ENCODE measurements around the gene MYNN. TPM values are rescaled to one million over a fixed set of nuclear protein-coding genes. Genes with fewer than 3 reads are reported as not detected.
A peak's percentile ranks its signal among the peaks of the same experiment; 100 is the strongest.

MYNN gene
- total RNA-seq, 2 donors from 2014 or later = 15.1 to 16.2 TPM

DNA sequence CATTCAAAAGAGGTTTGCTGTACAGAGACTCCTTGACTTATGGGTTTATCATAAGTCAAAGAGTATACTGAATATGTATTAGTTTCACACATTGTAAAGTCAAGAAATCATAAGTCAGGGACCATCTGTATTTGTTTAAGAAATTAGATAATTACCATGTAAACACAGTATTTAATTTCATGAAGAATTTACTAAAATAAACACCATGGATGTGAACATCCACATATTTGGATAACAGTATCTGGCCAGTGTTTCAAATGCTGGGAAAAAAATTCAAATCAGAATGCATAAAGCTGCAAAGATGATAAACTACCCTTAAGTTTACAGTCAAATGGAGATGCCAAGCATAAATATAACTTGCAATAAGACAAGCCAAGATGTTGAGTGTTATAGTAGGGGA lies 17.0 kb downstream of the MYNN start:
- no peak overlapping the region for H3K27ac Mint-ChIP-seq
- H3K27me3 Mint-ChIP-seq (ENCODE audit: low read depth) = no peaks in the 10 kb centered on the region
- ATAC-seq (replicated peaks in 1 of 2) = no peak
- H3K4me1 Mint-ChIP-seq (ENCODE audit: low read depth) = peaks cover 28% of the 10 kb centered on the region
- H3K9me3 Mint-ChIP-seq = no peaks in the 10 kb centered on the region
- no peak overlapping the region for H3K4me3 Mint-ChIP-seq
- peaks cover 0 to 21% of the 10 kb centered on the region in 2 donors for H3K36me3 Mint-ChIP-seq (ENCODE audit: insufficient read depth in 2 of 2)
- no peak for DNase-seq

DNA sequence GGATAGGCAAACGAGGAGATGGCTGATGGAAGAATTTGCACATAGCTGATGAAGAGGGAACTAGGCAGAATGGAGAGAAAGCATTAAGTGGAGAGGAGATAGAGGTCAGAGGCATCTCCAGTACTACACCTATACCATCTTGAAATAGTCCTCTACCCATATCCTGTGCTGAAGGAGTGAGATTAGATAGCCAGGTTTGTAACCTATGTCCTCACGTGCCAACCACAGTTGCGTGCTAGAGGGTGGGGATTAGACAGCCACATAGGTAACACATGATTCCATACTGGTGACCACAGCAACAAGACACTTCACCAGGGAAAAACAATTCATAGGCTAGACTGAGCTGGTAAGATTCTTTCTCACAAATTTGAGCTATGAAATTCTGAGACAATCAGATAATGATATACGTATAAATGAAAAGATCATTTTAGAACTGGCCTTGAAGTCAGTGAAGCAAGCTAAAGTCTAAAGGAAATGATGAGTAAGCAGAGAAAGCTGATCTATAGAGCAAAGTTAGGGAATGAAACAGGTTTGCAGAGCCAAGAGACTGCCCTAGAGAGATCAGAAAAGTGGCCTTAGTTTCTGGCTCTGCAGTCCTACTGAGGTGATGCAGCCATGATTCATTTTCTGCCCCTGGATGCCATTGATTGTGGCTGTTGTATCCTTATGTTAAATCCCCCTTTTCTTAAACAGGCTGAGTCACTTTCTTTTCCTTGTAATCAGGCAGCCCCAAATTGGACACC lies 17.7 kb downstream of the MYNN start:
- peaks cover 22% of the 10 kb centered on the region for H3K4me1 Mint-ChIP-seq (ENCODE audit: low read depth)
- no peak for DNase-seq
- H3K9me3 Mint-ChIP-seq = no peaks in the 10 kb centered on the region
- H3K36me3 Mint-ChIP-seq (ENCODE audit: insufficient read depth in 2 of 2) = peaks cover 0 to 17% of the 10 kb centered on the region in 2 donors
- no peaks in the 10 kb centered on the region for H3K27me3 Mint-ChIP-seq (ENCODE audit: low read depth)
- no peak overlapping the region for H3K4me3 Mint-ChIP-seq
- ATAC-seq (replicated peaks in 1 of 2) = no peak
- no peak overlapping the region for H3K27ac Mint-ChIP-seq

DNA sequence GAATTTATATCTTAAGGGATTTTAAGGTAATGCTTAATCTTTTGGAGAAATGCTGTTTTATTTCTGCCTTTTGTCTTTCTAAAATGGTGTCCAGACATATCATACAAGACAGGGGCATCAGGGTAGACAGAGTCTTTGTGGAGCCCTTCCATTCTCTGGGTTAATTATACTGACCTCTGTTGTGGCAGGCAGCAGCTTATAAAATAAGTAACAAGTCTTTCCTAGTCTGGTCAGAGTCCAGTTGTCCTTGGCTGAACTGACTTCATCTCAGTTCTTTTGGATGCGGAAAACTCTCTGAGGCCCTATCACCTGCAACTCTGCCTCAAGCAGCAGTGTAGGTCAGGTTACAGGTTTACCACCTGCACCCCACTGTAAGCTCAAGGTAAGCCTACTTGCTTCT lies 19.2 kb downstream of the MYNN start:
- ATAC-seq (replicated peaks in 1 of 2) (no peak), DNase-seq (no peak)
- peaks cover 0 to 10% of the 10 kb centered on the region in 2 donors for H3K36me3 Mint-ChIP-seq (ENCODE audit: insufficient read depth in 2 of 2)
- peaks cover 16% of the 10 kb centered on the region for H3K4me1 Mint-ChIP-seq (ENCODE audit: low read depth)
- H3K4me3 Mint-ChIP-seq = no peak overlapping the region
- no peak overlapping the region for H3K27ac Mint-ChIP-seq
- no peaks in the 10 kb centered on the region for H3K9me3 Mint-ChIP-seq
- H3K27me3 Mint-ChIP-seq (ENCODE audit: low read depth) = no peaks in the 10 kb centered on the region

DNA sequence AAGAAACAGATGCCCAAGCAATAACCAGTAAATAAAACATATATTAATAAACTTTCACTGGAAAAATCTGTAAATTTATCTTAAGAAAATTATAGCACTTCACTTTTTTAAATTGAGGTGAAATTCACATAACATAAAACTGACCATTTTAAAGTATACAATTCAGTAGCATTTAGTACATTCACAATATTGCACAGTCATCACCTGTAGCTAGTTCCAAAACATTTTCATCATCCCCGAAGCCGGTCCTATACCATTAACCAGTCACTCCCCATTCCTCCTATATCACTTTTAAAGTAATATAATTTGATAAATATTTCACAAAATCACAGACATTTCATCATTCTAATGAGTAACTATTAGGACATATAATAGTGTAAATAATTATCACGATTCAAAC lies 31.5 kb downstream of the MYNN start:
- no peaks in the 10 kb centered on the region for H3K27me3 Mint-ChIP-seq (ENCODE audit: low read depth)
- no peaks in the 10 kb centered on the region for H3K9me3 Mint-ChIP-seq
- H3K27ac Mint-ChIP-seq = no peak overlapping the region
- no peak for DNase-seq
- peaks cover 0 to 4% of the 10 kb centered on the region in 2 donors for H3K36me3 Mint-ChIP-seq (ENCODE audit: insufficient read depth in 2 of 2)
- no peak overlapping the region for H3K4me3 Mint-ChIP-seq
- no peak for ATAC-seq (replicated peaks in 1 of 2)
- no peaks in the 10 kb centered on the region for H3K4me1 Mint-ChIP-seq (ENCODE audit: low read depth)

DNA sequence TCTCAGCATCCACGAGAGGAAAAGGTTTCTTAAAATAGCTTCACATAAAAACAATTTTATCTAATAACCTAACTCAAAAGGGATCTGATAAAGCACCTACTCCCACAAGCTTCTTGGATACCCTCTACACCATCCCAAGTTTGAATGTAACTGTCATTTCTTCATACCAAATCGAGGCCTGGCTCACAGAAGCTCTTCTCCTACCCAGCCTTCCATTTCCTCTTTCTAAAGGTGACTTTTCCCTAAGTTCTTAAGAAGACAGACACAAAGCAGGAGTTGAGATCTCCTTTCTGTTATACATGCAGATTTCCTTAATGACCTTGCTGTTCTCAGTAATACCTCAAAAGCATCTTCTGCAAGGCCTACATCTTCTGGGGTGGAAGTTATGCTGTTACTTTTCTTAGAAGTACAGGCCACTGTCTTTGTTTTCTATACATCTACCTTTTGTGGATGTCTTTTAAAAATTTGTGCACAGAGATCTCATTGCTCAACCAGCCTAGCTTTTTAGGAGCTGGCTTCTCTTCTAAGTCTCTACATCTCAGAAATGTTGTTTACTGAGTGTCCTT lies 36.1 kb downstream of the MYNN start:
- ATAC-seq (replicated peaks in 1 of 2) (no peak), DNase-seq (no peak)
- H3K27ac Mint-ChIP-seq = no peak overlapping the region
- H3K4me3 Mint-ChIP-seq = no peak overlapping the region
- H3K27me3 Mint-ChIP-seq (ENCODE audit: low read depth) = no peaks in the 10 kb centered on the region
- peaks cover 0 to 4% of the 10 kb centered on the region in 2 donors for H3K36me3 Mint-ChIP-seq (ENCODE audit: insufficient read depth in 2 of 2)
- H3K4me1 Mint-ChIP-seq (ENCODE audit: low read depth) = peaks cover 25% of the 10 kb centered on the region
- no peaks in the 10 kb centered on the region for H3K9me3 Mint-ChIP-seq

GRCh38 chr3:169811631-169812331 lies 38.6 kb downstream of the MYNN start:
- peak overlapping the region; percentile 90 to 91 for H3K4me3 Mint-ChIP-seq
- no peaks in the 10 kb centered on the region for H3K27me3 Mint-ChIP-seq (ENCODE audit: low read depth)
- H3K27ac Mint-ChIP-seq = peak overlapping the region; percentile 57
- ATAC-seq (replicated peaks in 1 of 2) (peak; percentile 20 to 28), DNase-seq (peak in 1 of 2 donors; percentile 12)
- H3K9me3 Mint-ChIP-seq = peaks cover 5 to 6% of the 10 kb centered on the region in 2 donors
- peaks cover 27% of the 10 kb centered on the region for H3K4me1 Mint-ChIP-seq (ENCODE audit: low read depth)
- peaks cover 6 to 10% of the 10 kb centered on the region in 2 donors for H3K36me3 Mint-ChIP-seq (ENCODE audit: insufficient read depth in 2 of 2)

DNA sequence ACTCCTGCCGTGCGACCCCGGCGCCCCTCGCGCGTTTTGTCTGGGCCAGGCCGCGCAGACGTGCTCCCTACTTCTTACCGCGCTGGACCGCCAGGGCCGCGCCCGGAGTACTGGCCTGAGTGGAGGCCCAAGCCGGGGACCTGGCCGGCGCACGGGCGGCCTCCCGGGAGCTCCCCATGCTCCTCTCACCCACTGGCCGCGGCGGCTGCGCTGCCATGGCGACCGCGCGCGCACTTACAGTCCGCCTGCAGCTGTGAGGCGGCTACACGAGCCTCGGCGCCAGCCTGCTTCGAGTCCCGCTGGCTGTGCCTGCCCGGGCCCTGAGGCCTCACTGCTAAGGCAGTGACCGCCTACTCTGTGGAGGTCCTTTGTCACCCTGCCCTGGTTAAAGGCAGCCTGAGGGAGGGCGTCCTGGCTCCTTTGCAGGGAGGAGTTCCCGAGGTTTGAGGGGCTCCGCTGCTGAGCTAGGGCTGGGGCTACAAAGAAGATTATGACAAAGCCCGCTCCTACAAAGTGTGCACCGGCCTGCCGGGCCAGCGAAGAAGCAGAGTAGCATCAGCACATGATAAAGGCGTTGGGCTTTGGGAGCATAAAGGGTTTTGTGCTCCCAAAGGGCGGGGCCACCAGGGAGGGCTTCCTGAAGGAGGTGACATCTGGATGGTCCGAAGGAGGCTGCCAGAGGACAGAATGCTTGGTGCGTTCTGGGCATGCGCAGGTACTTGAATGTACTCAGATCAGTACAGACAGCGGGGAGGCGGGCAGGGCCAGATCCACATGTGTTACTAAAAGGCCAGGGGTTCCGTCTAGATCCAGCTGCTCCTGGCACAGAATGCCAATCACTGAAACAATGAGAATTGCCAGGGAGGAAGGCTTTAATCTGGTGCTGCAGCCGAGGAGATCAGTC lies 39.4 kb downstream of the MYNN start, which contains the start of the genes LRRC34 and LRRIQ4:
Gene LRRC34, minus strand, starts transcription at position 573 of the 904 bp plus-strand sequence. Its CDS starts 356 bp downstream, at position 217.
Gene LRRIQ4, plus strand, starts transcription at position 539 of the 904 bp plus-strand sequence. CDS start 9,052 bp downstream, outside the sequence.
- Mint-ChIP-seq H3K4me3 (peak within 1 kb of the TSS; percentile 90 to 91), H3K27me3 (ENCODE audit: low read depth) (peaks cover 3% of the 10 kb centered on the region), H3K9me3 (peaks cover 5 to 6% of the 10 kb centered on the region in 2 donors), H3K36me3 (ENCODE audit: insufficient read depth in 2 of 2) (peaks cover 8 to 11% of the 10 kb centered on the region in 2 donors), H3K27ac (peak within 1 kb of the TSS; percentile 72), H3K4me1 (ENCODE audit: low read depth) (peaks cover 27% of the 10 kb centered on the region)
- DNase-seq = peak; percentile 77 to 84
- ATAC-seq (replicated peaks in 1 of 2) = peak; percentile 75

DNA sequence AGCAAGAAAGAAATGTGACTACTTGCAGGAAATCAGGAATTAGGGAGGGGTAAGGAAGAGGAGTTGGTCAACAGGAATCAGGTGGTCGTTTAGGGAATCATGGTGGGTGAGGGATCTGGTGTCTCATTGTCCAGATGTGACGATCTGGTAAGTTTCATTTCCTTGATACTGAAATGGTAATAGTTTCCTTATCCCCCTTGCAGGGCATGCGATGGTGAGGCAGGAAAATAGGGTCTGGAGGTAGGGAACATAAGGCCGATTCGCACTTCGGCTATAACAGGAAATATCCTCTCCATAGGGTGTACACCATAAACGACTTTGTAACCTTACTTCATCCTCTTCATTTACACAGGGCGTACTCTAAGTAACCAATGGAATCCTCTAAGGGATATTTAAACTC lies 40.1 kb downstream of the MYNN start:
- Mint-ChIP-seq H3K36me3 (ENCODE audit: insufficient read depth in 2 of 2) (peaks cover 8 to 11% of the 10 kb centered on the region in 2 donors), H3K9me3 (peaks cover 5 to 6% of the 10 kb centered on the region in 2 donors), H3K4me1 (ENCODE audit: low read depth) (peaks cover 27% of the 10 kb centered on the region), H3K27me3 (ENCODE audit: low read depth) (peaks cover 10% of the 10 kb centered on the region), H3K27ac (peak overlapping the region; percentile 72), H3K4me3 (peak overlapping the region; percentile 90 to 91)
- ATAC-seq (replicated peaks in 1 of 2) (no peak), DNase-seq (no peak)

- ATAC-seq (replicated peaks in 1 of 2) (peak; percentile 83), DNase-seq (peak; percentile 82 to 88)
- Mint-ChIP-seq H3K4me1 (ENCODE audit: low read depth) (peaks cover 27% of the 10 kb centered on the region), H3K36me3 (ENCODE audit: insufficient read depth in 2 of 2) (peaks cover 8 to 11% of the 10 kb centered on the region in 2 donors), H3K4me3 (peak overlapping the region; percentile 90 to 91), H3K27me3 (ENCODE audit: low read depth) (peaks cover 14% of the 10 kb centered on the region), H3K27ac (peak overlapping the region; percentile 72), H3K9me3 (peaks cover 5 to 6% of the 10 kb centered on the region in 2 donors)
Observed at GRCh38 chr3:169813757-169814517, 40.7 kb downstream of the MYNN start.

DNA sequence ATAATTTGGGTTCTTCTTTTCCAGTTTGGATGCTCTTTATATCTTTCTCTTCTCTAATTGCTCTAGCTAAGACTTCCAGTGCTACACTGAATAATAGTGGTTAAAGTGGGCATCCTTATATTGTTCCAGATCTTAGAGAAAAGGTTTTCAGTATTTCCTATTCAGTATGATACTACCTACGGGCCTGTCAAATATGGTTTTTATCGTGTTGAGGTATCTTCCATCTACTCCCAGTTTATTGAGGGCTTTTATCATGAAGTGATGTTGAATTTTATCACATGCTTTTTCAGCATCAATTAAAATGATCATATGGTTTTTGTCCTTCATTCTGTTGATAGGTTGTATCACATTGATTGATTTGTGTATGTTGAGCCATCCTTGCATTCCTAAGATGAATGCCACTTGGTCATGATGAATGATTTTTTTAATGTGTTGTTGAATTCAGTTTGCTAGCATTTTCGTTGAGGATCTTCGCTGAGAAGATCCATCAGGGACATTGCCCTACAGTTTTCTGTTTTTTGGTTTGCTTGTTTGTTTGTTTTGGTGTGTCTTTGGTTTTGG lies 42.5 kb downstream of the MYNN start:
- peaks cover 14% of the 10 kb centered on the region for H3K27me3 Mint-ChIP-seq (ENCODE audit: low read depth)
- H3K9me3 Mint-ChIP-seq = peaks cover 5 to 6% of the 10 kb centered on the region in 2 donors
- DNase-seq = no peak
- no peak overlapping the region for H3K4me3 Mint-ChIP-seq
- H3K27ac Mint-ChIP-seq = no peak overlapping the region
- H3K4me1 Mint-ChIP-seq (ENCODE audit: low read depth) = peaks cover 27% of the 10 kb centered on the region
- no peak for ATAC-seq (replicated peaks in 1 of 2)
- peaks cover 8 to 11% of the 10 kb centered on the region in 2 donors for H3K36me3 Mint-ChIP-seq (ENCODE audit: insufficient read depth in 2 of 2)

DNA sequence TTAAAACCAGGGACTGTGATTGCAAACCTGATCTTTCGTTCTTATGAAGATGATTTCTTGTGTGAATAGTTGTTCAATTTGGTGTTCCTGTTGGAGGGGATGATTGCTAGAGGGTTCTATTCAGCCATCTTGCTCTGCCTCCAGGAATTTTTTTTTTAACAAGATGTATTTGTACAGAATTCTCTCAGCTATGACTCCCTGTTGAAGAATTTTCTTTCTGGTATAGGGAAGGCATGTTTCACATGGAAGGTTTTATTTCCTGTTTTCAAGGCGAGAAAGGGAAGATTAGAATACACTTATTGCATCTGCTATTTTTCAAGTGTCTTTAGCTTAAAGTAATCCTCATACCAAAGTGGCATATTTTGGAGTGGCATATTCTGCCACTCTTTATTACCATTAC lies 45.1 kb downstream of the MYNN start:
- Mint-ChIP-seq H3K4me1 (ENCODE audit: low read depth) (peaks cover 12% of the 10 kb centered on the region), H3K27me3 (ENCODE audit: low read depth) (peaks cover 14% of the 10 kb centered on the region), H3K9me3 (peaks cover 5 to 6% of the 10 kb centered on the region in 2 donors), H3K27ac (no peak overlapping the region), H3K4me3 (no peak overlapping the region), H3K36me3 (ENCODE audit: insufficient read depth in 2 of 2) (peaks cover 8 to 11% of the 10 kb centered on the region in 2 donors)
- DNase-seq = no peak
- ATAC-seq (replicated peaks in 1 of 2) = no peak

Data from activated T-cell treated with anti-CD3 and anti-CD28 coated beads, Interleukin-2, amount 50 U/mL, for 72 hours (primary cell).